C4-2B (cell line): ENCODE results near the gene SHROOM3.

Source experiments
- CTCF ChIP-seq: fragments of 450-650 bp; conservative IDR thresholded peaks from 2 replicates; pipeline ENCODE4 v1.5.1; 2017; ENCODE audit warnings: mild to moderate bottlenecking
- ZFX ChIP-seq: fragments of 450-650 bp; IDR thresholded peaks from 2 replicates; pipeline ENCODE4 v1.6.1; 2017

GRCh38 chr4:76723924-76724323 is 288.9 kb downstream of the SHROOM3 start:
- TF ChIP-seq CTCF (no peak), ZFX (no peak)
